ENCODE measurements around the gene TMEM187.

Gene TMEM187

DNA sequence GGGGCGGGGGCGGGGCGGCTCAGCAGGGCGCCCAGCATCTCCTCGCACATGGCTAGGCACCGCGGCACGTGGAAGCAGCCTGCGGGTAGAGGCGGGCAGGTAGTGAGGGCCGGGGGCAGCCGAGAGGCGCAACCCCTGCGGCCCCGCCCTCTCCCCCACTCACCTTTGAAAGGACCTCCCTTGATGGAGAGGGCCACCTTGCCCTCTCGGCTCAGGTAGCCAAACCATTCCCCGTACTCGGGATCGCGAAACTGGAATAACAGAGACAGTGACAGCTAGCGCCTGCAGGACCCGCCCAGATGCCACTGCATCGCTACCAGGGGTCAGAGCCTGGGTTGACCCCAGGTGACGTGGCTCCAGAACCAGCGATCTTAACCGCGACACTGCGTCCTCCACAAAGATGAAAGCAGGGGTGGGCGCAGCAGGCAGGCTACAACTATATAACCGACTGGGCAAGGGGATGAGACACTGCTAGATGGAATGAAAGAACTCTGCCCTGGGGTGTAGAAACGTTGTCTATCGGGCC lies 37.2 kb upstream of the TMEM187 start:
- DNase-seq, result no peak

DNA sequence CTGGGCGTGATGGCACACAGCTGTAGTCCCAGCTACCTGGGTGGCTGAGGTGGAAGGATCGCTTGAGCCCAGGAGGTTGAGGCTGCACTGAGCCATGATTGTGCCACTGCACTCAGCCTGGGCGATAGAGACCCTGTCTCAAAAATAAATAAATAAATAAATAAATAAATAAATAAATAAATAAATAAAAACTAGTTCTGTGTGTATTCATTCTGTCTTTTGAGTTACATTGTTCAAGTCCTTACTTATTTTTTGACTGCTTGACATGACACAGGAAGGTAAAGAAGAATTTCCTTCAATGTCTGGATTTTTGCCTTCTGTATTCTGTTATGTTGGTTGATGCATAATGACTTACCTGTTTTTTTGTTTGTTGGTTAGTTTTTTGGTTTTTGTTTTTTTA lies 35.5 kb upstream of the TMEM187 start:
- no peak for DNase-seq

DNA sequence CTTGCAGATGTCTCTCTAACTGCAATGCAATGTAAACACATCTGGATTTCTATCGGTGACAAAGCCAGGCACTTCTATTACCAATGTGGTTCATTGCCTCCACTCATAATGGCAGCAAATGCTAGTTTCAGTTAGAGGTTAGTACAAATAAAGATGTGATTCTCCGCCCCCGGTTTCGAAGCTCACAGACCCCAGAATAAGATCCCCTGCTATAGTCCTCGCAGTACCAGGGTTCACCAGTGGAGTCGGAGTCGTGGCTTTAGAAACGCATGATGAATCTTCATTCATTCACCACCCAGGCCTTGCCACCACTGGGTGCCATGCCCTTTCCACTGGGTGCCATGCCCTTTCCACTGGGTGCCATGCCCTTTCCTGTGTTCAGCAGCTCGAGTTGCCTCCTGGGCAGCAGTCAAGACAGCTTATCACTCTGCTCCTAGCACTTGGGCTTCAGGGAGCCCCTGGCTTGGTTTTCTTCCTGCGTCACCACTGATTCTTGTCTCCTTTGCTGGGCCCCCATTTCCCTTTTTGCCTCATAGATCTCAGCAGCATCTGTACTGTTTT lies 34.2 kb upstream of the TMEM187 start:
- DNase-seq, result no peak

DNA sequence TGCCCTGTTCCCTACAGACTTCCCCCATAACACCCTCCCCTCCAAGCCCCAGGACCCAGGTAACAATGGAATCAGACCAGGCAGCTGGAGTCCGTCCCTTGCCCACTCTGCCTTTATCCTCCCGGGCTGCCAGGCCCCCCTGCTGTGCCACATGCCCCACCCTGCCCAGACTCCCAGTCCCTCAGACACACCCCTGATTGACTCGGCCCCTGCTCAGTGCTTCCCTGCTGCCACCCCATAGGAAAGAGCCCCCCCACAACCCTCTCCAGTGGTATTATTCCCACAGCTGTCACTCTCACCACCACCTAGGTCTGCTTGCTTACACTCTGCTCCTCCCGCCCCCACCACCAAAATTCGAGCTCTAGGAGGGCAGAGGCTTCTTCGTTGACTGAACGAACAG lies 33.0 kb upstream of the TMEM187 start:
- DNase-seq, result no peak

DNA sequence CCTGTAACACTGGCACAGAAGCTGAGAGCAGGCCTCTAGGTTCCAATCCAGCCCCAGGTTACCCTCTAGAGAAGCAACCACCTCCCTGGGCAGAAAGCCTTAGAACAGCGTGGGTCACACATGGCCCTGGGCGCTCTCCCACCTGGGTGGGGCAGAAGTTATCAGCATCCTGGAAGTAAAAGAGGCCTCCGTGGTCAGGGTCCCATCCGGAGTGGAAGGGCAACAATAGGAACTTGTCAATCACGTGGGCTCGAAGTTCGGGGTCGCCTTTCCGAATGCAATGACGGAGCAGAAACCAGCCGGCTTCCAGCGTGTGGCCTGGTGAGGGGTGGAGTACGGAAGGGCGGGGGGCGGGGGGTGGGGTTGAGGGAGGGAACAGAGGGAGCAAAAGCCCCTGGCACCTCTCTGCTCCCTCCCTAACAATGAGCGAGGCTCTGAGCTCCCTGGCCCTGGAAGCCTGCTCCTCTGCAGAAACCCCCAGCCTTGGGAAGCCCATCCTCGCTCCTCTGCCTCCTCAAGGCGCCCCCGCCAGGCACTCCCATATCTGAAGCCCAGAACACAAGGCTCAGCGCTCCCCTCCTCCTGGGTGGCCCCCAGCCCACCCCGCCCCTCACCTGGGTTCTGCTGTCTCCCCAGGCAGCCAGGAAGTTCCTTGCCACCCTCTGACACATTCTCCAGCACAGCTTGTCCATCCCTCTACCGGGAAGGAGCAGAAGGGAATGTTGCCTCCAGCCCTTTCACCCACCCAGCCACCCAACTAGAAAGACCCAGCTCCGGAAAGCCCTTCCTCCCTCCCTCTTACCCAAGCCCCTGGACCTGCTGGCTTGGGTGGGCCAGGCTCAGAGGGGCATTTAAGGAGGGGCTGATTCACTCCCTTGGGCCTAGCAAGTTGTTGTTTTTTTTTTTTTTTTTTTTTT lies 31.0 kb upstream of the TMEM187 start:
- no peak for DNase-seq

DNA sequence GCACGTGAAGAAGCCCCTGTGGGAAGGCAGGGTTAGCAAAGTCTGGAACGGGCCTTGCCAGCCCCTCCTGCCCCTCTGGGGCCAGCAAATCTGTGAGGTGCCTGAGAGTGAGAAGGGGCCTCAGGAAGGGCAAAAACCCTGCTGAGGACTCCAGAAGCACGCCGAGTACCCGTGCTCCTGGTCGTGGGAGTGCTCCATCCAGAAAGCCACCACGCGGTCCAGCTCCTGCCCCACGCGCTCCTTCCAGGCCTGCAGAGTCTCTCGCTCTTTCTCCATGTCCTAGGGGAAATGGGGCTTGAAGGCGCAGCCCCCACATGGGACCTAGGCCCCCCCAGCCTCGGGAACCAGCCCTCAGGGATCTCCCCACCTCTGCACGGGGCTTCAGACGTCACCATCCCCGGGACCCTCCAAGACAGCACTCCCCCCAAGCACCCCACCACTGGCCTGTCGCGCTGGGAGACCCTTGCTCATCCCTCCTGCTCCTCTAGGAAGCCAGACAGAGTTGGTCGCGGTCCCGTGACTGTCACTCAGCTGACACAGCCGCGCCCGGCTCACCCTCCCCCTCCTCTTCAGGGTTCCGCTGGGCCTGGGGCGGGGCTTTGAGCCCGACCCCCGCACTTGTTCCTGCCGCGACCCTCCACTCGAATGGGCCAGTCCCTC lies 28.3 kb upstream of the TMEM187 start, which contains the start of gene RENBP:
RENBP (minus strand) TSS at position 504 of the 660 bp plus-strand sequence; CDS start at position 471, 33 bp downstream.
- peak; percentile 62 for DNase-seq

DNA sequence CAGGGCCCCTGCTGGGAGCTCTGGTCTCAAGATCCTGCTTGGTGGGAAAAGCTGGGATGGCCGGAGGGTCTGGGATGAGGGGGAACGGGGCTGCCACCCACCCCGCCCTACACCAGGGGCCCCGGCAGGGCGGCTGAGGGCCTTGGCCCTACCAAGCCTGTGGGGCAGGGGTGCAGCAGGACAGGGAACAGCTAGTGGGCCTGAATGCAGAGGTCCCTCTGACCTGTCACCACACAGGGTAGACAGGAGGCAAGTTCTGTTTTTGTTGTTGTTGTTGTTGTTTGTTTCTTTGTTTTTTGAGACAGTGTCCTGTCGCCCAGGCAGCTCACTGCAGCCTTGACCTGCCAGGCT lies 27.8 kb upstream of the TMEM187 start:
- DNase-seq, result no peak

DNA sequence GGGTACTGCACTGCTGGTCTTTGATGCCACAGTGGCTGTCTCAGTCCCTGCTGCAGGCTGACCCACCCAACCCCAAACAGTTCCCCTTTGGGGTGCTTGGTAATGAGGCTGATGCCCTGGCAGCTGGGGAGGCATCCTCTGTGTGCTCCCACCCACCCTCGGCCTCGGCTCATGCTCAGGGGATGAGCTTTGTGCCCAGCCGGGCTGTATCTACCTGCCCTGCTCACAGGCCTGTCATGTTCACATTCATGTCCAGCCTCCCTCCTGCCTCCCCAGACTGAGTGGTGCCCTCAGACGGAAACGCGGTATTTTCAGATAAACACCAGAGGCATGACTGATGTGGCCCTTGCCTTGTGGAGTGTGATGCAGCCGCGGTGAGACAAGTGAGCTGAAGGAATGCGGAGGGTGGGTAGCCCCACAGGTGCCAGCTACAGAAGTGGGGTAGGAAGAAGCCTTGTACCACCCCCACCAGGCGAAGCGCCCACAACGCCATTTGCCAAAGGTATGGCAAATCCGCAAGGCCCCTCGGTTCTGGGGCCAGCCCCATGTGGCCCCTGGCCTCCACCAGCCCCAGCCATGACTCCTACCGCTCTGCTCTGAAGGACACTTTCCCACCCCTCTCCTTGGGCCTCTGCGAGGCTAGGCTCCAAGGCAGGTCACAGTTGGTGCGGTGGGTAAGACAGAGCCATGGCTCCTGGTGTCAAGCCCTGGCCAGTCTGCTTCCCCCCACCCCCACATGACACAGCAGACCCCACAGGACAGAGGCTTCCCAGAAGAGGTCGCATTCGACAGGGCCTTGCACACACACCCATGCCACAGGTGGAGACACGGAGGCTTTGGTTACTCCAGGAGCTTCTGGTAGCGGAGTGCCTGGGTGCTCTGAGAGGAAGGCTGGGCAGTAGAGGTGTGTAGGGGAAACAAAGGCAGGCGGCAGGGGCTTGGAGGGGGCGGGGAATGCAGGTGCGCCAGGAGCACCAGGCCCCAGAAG lies 26.3 kb upstream of the TMEM187 start:
- no peak for DNase-seq

DNA sequence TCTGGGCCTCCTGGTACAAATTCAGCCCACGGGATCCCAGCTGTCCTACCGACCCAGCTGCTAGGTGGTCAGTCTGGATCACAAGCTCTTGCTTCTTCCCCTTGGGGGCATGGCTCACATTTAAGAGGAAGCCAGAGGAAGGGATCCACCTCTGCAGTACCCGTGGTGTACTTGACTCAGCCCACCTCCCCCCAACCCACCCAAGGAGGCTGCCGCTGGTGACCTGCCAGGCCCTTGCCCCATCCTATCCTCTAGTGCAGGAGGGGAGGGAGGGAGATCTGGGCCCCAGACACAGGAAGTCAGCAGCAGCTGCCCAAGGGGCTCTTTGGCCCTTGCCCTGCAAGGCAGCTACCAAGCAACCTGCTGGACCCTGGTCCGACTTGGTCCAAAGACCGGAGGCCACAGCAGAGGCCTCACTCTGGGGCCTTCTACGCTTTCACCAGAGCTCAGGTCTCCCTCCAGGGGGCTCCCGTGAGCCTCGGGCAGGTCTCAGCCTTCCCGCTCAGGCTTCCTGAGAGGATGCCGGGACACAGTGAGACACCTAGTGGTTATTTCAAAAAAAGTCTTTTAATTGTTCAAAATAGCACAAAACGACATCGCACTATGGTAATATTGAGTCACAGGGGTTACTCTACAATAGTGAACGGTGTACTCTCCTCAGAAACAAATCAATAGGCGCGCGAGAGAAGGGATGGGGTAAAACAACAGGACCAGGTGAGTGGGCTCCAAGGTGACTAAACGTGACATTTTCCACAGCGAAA lies 25.4 kb upstream of the TMEM187 start:
- peak; percentile 77 for DNase-seq

DNA sequence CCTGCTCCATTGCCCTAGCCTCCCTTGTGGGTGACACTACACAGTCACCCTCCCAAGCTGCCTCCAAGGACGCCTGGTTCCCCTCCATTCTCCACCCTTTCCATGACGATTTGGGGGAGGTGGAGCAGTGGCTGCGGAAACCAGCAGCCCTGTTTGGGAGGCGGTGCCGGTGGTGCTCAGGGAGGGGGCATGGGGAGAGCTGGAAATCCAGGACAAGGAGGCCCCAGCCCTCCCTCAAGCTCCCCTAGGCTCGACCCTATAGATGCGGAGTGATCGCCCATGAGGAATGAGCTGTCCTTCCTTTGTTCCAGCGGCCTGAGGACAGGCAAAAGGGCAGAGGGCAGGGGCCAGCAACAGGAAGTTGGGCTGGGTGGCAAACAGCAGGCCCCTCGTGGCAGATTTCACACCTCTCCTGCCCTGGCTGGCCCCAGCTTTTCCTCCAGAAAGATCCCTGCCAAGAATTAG lies 24.5 kb upstream of the TMEM187 start:
- no peak for DNase-seq

DNA sequence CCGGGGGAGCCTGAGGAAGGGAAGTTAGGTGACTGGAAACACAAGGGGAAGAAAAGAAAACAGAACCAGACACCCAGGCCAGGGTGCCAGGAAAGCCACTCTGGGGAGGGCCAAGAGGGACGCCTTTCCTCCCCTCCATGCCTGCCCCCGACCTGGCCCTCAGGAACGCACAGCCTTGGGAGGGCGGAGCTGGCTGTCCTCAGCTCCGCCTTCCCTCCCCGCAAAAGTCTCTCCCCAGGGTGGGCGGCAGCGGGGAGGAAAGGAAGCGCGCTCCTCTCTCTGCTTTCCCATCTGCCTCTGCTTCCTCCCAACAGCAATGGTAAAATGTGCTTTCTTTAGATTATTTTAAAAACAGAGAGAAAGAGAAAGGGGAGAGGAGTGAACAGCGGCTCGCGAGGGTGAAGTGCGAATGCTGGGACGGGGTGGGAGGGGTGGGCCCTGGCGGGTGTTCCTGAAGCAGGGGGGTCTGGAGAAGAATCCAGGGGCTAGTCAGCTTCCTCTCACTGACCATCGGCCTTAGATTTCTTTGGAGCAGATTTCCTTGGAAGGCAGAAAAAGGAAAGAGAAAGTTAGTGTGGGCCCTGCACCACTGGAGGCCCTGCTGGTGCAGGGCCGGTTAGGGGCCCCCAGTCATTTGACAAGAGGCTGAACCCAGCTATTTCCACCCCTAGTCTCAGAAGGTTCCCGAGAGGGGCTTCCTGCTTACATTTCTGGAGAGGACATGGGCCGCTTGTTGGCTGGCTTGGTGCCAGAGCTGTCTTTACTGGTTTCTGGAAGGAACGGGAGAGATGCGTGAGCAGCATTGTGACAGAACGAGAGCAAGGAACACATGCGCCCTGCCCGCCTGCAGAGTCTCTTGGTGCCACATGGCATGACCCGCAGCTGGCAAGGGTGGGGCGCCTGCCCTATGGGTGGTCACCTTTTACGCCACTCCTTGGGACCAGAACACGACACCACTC lies 23.4 kb upstream of the TMEM187 start:
- no peak for DNase-seq

DNA sequence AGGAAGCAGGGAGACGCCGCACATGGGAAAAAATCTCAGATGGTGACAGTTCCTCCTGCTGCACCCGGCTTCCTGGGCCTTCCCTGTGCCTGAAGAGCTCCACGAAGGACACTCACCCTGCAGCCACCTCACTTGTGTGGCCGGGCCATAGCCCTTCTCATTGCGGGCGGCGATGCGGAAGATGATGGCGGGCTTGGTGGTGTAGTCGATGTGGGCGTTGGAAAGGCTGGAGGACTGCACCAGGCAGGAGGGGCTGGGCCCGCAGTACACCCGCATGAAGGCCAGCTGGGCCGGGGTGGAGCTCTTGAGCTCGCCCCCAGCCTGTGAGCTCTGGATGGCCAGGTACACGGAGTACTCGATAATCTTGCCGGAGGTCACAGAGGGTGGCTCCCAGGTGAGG lies 22.4 kb upstream of the TMEM187 start:
- no peak for DNase-seq

DNA sequence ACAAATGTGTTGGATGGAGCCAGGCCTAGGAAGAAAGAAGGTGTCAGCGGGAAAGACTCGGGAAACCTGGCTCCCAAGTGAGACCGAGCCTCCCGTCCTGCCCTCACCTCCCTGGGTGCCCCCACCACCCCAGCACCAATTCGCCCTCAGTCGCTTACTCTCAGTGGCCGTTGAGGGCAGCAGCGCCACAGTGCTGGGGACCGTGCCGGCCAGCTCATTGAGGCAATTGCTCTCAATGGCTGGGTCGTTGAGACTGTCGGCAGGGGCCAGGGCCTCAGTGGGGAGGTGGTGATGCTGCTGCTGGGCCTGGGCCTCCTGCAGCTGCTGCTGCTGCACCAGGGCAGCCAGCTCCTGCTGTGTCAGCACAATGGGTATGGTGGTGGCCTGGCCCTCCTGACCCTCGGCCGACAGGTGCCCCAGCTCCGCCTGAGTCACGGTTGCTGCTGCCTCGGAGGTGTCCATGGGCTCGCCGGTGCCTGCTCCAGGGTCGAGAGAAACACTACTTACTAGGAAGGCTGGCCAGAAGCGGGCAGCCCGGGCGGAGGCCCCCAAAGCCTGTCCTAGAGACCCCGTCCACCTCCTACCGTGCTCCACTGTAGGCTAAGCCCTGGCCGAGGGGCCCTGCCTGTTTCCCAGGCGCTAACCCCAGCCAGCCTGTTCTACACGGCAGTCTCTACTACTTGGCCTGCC lies 20.7 kb upstream of the TMEM187 start:
- DNase-seq, result no peak

DNA sequence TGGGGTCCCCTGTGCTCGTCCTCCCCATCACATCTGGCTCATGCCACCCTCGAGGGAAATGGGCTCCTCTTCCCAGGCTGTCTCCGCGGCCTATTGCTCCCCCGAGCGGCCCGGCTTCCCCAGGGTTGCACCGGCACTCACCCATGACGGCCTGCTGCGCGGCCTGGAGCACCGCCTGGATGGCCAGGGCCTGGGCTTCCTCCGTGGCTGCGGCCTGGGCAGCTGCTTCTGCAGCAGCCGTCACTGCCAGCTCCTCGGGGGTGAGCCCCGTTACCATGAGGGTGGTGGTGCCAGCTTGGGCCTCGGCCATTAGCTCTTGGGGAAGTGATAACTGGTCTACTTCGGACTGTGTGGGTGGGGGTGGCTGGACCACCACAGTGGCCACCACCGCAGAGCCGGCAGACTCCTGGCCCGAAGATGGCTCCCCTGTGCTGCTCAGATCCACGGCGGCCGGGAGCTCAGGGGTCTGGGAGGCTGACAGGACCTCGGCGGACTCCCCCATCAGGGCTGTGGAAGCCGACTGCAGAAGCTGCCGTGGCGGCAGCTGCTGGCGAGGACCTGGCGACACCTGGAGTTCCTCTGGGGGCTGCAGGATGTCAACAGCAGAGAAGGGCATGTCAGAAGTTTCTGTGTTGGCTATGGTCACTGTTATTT lies 20.1 kb upstream of the TMEM187 start:
- no peak for DNase-seq

DNA sequence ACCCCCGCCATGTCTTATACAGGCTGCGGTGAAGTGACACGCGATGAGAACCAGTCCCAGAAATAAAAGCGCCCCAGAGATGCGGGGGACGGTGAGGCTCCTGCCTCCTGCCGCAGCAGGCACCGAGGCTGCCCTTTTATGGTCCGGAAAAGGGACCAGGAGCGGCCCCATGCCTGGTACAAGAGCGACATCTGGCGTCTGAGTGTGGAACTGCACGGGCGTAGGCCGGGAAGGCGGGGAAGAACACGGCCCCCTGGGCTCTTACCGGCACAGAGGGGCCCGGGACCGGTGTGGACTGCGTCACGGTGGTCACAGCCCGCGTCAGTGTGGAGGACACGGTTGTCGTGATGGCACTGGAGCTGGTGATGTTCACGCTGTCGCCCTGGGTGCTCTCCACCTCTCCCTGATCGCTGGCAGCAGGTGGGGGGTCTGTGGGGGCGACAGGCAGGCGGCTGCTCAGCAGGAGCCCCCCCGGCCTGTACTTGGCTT lies 19.2 kb upstream of the TMEM187 start:
- peak; percentile 52 for DNase-seq

DNA sequence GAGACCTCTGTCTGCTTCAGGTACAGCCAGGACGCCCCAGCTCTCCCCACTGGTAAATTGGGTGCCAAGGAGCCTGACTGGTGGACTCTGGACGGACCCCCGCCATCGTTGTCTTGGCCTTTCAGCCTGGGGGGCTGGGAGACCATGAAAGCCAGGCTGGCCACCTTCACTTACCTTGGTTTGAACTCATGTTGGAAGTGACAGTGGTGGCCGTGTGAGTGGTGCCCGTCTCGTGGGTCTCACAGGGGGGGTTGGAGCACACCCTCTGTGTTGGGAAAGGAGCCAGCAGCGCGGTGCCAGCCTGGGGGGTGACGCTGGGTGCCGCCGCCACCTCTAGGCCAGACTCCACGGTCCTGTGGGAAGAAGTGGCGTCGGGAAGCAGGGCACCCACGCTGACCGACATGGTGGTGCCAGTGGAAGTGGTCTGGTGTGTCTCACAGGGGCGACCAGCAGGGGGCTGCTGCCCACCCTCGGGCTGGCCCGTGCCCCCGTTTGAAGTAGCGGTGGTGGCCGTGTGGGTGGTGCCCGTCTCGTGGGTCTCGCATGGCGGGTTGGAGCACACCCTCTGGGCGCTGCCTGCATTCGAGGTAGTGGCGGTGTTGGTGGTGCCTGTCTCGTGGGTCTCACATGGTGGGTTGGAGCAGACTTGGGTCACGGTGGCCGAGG lies 18.5 kb upstream of the TMEM187 start:
- DNase-seq, result no peak

DNA sequence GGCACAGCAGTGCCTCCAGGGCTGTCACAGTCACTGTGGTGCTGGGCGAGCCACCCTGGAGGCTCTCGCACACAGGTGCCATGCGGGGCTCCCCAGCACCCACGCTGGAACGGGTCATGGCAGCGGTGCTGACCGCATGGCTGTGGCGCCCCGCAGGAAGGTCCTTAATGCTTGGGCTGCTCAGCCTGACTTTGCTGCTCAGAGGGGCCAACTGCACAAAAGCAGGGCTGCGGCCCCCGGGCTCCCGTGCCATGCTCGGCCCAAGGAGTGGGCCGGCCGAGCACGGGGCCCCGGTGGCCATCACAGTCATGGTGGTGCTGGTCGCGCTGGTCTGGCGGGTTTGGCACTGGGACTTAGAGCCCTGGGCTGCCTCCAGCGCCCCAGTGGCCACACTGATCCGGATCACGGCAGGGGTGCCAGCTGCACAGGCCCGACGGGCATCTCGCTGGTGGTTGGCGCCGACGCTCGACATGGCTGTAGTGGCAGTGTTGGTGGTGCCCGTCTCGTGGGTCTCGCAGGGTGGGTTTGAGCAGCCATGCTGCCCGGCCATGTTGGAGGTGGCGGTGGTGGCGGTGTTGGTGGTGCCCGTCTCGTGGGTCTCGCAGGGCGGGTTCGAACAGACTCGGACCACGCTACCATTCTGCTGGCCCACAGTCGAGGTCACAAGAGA lies 17.9 kb upstream of the TMEM187 start:
- DNase-seq, result no peak

DNA sequence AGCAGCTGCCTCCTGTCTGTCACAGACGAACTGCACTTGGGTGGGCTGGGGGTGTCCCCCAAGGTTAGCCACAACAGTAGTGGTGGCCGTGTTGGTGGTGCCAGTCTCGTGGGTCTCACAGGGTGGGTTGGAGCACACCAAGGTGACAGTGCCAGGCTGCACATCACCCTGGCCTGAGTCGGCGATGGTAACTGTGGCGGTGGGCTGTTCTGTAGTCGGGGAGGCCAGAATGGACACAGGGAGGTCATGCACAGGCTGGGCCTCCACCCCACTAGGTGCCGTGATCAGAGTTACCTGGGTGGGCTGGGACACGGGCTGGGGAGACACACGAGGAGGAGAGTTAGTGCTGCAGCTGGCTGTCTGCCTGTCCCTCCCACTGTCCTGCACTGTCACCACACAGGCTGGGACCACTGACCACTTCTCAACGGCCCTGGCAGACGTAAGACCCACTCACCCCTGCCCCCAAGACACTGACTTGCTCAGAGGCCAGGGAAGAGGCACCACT lies 17.3 kb upstream of the TMEM187 start:
- DNase-seq, result no peak

Data from inflammatory macrophage treated with lipopolysaccharide for 4 hours (primary cell).